ENCODE measurements around the gene TMEM140. TPM values are rescaled to one million over a fixed set of nuclear protein-coding genes. Genes with fewer than 3 reads are reported as not detected.

Gene TMEM140
- total and polyA plus RNA-seq, 11 donors = 6.7 to 131 (median 26.5) TPM

DNA sequence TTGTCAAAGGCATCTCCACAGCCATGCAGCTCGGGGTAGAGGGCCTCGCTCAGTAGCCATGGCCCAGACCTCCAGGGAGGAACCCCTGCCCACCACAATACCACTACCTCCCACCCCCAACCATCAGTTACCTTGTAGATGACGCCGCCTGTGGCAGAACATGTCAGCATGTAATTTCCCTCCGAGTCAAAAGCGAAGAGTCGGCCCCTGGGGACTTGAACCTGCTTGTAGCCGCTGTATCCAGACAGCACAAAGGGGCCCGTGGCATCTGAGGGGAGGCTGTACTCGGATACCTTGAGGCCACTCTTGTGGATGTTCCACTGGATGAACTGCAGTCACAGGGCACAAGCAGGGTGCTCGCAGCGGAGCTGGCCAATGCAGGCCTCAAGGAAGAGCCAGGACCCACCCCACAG, 39.0 kb downstream of the TMEM140 start:
- ATAC-seq (no peak), DNase-seq (no peak)
- TF ChIP-seq POLR2A (IDR thresholded peaks at IDR 0.05) = no peak
- TF ChIP-seq, protein P1, sequence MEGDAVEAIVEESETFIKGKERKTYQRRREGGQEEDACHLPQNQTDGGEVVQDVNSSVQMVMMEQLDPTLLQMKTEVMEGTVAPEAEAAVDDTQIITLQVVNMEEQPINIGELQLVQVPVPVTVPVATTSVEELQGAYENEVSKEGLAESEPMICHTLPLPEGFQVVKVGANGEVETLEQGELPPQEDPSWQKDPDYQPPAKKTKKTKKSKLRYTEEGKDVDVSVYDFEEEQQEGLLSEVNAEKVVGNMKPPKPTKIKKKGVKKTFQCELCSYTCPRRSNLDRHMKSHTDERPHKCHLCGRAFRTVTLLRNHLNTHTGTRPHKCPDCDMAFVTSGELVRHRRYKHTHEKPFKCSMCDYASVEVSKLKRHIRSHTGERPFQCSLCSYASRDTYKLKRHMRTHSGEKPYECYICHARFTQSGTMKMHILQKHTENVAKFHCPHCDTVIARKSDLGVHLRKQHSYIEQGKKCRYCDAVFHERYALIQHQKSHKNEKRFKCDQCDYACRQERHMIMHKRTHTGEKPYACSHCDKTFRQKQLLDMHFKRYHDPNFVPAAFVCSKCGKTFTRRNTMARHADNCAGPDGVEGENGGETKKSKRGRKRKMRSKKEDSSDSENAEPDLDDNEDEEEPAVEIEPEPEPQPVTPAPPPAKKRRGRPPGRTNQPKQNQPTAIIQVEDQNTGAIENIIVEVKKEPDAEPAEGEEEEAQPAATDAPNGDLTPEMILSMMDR (IDR thresholded peaks at IDR 0.05) = no peak
- Histone ChIP-seq H3K4me1 (peaks cover 0 to 11% (median 0%) of the 10 kb centered on the region in 12 donors), H3K9me3 (peaks cover 0 to 18% (median 9%) of the 10 kb centered on the region in 12 donors), H3K4me3 (no peak overlapping the region), H3K27ac (no peak overlapping the region), H3K27me3 (no peaks in the 10 kb centered on the region), H3K36me3 (peaks cover 0 to 98% (median 81%) of the 10 kb centered on the region in 9 donors)
- intact Hi-C loops (cut with DNase I) = loop anchor here in 1 of 10 donors (10.0 kb wide), 1 partner anchor 512 kb away; no protein-coding TSS in a partner anchor
- 86 to 92% (median 89%) methylated on average over 10 to 12 of the region's 12 CpGs for WGBS, 4 donors

- no peaks in the 10 kb centered on the region for H3K27me3 ChIP-seq
- H3K27ac ChIP-seq = no peak overlapping the region
- TF ChIP-seq POLR2A (IDR thresholded peaks at IDR 0.05) = no peak
- TF ChIP-seq, protein P1 (IDR thresholded peaks at IDR 0.05) = no peak
- H3K4me3 ChIP-seq = no peak overlapping the region
- peak in 1 of 5 donors; percentile 13 for DNase-seq
- H3K9me3 ChIP-seq = peaks cover 0 to 2% (median 0%) of the 10 kb centered on the region in 12 donors
- peaks cover 0 to 99% (median 79%) of the 10 kb centered on the region in 9 donors for H3K36me3 ChIP-seq
- ATAC-seq = peak in 1 of 4 donors; percentile 8
- 95 to 98% (median 97%) methylated on average over 8 to 12 of the region's 12 CpGs for WGBS, 4 donors
- intact Hi-C loops (cut with DNase I) = loop anchor here in 1 of 10 donors (10.0 kb wide), 1 partner anchor 514 kb away; no protein-coding TSS in a partner anchor
- H3K4me1 ChIP-seq = peaks cover 0 to 11% (median 0%) of the 10 kb centered on the region in 12 donors
Measured at GRCh38 chr7:135188298-135188984, 40.6 kb downstream of the TMEM140 start.

- TF ChIP-seq POLR2A (IDR thresholded peaks at IDR 0.05) = no peak
- TF ChIP-seq, protein P1 (IDR thresholded peaks at IDR 0.05) = no peak
- Histone ChIP-seq H3K4me1 (peaks cover 0 to 11% (median 0%) of the 10 kb centered on the region in 12 donors), H3K4me3 (no peak overlapping the region), H3K27me3 (no peaks in the 10 kb centered on the region), H3K27ac (no peak overlapping the region), H3K36me3 (peaks cover 0 to 99% (median 79%) of the 10 kb centered on the region in 9 donors), H3K9me3 (no peaks in the 10 kb centered on the region)
- peak in 1 of 5 donors; percentile 15 for DNase-seq
- peak; percentile 27 to 74 (median 42) for ATAC-seq
- WGBS, 4 donors = 80 to 83% (median 81%) methylated on average over 6 of the region's 6 CpGs
- intact Hi-C loops (cut with DNase I) = loop anchor here in 1 of 10 donors (10.0 kb wide), 1 partner anchor 514 kb away; no protein-coding TSS in a partner anchor
Measured at GRCh38 chr7:135189221-135189662, 41.4 kb downstream of the TMEM140 start.

- DNase-seq = peak in 1 of 5 donors; percentile 5
- no peak overlapping the region for H3K4me3 ChIP-seq
- intact Hi-C loops (cut with DNase I) = loop anchor here in 1 of 10 donors (10.0 kb wide), 1 partner anchor 515 kb away; no protein-coding TSS in a partner anchor
- WGBS, 4 donors = 82 to 87% (median 85%) methylated on average over 4 of the region's 4 CpGs
- TF ChIP-seq, protein P1 (IDR thresholded peaks at IDR 0.05) = no peak
- TF ChIP-seq POLR2A (IDR thresholded peaks at IDR 0.05) = no peak
- H3K4me1 ChIP-seq = peaks cover 0 to 11% (median 0%) of the 10 kb centered on the region in 12 donors
- H3K27me3 ChIP-seq = no peaks in the 10 kb centered on the region
- ATAC-seq = no peak
- H3K36me3 ChIP-seq = peaks cover 0 to 100% (median 79%) of the 10 kb centered on the region in 9 donors
- H3K9me3 ChIP-seq = no peaks in the 10 kb centered on the region
- no peak overlapping the region for H3K27ac ChIP-seq
Measured at GRCh38 chr7:135189961-135190360, 42.1 kb downstream of the TMEM140 start.
